Measurements from ENCODE around the gene C20orf204. TPM values are rescaled to one million over a fixed set of nuclear protein-coding genes. Genes with fewer than 3 reads are reported as not detected.

C20orf204 gene
- total RNA-seq, 2 donors from 2014 or later = 0.81 to 3.2 TPM

DNA sequence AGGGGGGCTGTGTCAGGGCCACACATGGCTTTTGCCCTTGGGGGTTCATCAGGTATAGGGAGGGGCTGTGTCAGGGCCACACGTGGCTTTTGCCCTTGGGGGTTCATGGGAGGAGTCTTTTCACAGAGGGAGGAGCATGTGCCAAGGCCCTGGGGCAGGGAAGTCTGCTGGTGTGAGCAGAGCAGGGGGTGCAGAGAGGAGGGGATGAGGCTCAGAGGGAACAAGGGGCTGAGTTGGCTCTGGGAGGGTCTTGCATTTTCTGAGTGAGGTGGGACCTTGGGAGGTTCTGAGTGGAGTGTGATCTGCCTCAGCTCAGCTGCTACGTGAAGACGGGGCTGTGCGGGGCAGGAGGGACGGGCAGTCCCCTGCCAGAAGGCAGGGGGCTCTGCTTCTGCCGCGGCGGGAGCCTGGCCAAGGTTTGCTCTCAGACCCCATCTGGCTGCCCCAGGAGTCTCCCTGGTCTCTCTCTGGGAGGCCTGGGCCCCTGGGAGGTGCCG lies 19.5 kb downstream of the C20orf204 start:
- Histone ChIP-seq H3K27me3 (replicated peaks; ENCODE audit: insufficient read depth) (no peaks in the 10 kb centered on the region), H3K27ac (peak overlapping the region in 1 of 2 donors; percentile 21), H3K4me1 (ENCODE audit: control insufficient read depth in 1 of 2, low read depth in 2 of 2) (no peaks in the 10 kb centered on the region), H3K36me3 (no peaks in the 10 kb centered on the region), H3K9me3 (no peaks in the 10 kb centered on the region), H3K4me3 (no peak overlapping the region)
- DNase-seq (ENCODE audit: low spot score) (no peak), ATAC-seq (ENCODE audit: insufficient number of reproducible peaks, low FRiP score, low read depth) (no peak)
- TF ChIP-seq, protein P1, sequence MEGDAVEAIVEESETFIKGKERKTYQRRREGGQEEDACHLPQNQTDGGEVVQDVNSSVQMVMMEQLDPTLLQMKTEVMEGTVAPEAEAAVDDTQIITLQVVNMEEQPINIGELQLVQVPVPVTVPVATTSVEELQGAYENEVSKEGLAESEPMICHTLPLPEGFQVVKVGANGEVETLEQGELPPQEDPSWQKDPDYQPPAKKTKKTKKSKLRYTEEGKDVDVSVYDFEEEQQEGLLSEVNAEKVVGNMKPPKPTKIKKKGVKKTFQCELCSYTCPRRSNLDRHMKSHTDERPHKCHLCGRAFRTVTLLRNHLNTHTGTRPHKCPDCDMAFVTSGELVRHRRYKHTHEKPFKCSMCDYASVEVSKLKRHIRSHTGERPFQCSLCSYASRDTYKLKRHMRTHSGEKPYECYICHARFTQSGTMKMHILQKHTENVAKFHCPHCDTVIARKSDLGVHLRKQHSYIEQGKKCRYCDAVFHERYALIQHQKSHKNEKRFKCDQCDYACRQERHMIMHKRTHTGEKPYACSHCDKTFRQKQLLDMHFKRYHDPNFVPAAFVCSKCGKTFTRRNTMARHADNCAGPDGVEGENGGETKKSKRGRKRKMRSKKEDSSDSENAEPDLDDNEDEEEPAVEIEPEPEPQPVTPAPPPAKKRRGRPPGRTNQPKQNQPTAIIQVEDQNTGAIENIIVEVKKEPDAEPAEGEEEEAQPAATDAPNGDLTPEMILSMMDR (IDR thresholded peaks at IDR 0.05) = no peak

DNA sequence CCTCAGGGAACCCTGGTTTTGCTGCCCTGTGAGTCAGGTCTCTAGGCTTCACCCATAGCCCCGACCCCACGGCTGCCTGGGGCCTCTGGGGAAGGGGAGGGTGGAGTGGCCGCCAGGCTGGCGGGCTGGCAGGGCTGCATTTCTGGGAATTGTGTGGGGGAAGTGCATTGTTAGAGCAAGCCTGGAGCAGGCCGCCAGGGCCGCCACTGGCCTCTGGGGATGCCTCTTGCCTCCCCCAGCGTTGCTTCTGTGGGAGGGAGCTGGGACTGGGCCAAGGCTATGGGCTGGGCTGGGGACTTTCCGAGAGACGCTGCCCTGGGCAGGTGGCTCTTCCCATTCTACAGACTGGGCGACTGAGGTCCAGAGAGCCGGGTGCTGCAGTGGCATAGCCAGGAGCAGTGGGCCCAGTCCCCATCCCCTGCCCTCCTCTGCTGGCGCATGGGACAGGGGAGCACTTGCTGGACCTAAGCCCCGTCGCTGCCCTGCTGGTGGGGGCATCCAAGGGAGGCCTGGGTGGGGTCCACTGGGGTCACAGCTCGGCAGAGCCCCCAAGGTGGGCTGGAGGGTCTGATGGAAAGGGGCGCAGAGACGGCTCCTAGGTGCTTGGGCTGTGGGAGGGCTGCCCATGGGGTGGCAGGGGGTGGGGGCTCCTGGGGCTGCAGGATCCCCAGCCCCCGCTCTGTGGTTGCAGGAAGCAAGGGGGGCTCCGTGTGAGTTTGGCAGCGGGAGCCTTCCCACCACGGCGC lies 20.1 kb downstream of the C20orf204 start:
- H3K36me3 ChIP-seq = no peaks in the 10 kb centered on the region
- TF ChIP-seq, protein P1 (IDR thresholded peaks at IDR 0.05) = no peak
- no peak for ATAC-seq (ENCODE audit: insufficient number of reproducible peaks, low FRiP score, low read depth)
- H3K27ac ChIP-seq = no peak overlapping the region
- H3K9me3 ChIP-seq = no peaks in the 10 kb centered on the region
- H3K27me3 ChIP-seq (replicated peaks; ENCODE audit: insufficient read depth) = no peaks in the 10 kb centered on the region
- no peak overlapping the region for H3K4me3 ChIP-seq
- no peak for DNase-seq (ENCODE audit: low spot score)
- no peaks in the 10 kb centered on the region for H3K4me1 ChIP-seq (ENCODE audit: control insufficient read depth in 1 of 2, low read depth in 2 of 2)

DNA sequence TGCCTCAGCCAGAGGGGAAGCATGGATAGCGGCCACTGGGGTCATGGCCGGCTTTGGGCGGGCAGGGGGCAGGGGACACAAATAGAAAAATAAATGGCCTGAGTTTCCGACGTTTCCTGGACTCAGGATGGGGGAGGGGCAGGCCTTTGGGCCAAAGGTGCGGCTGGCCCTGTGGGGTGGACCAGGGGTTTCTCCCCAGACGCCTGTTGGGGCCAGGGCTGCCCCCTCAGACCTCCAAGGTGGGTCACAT lies 20.6 kb downstream of the C20orf204 start:
- Histone ChIP-seq H3K4me1 (ENCODE audit: control insufficient read depth in 1 of 2, low read depth in 2 of 2) (no peaks in the 10 kb centered on the region), H3K27me3 (replicated peaks; ENCODE audit: insufficient read depth) (no peaks in the 10 kb centered on the region), H3K36me3 (no peaks in the 10 kb centered on the region), H3K27ac (no peak overlapping the region), H3K4me3 (no peak overlapping the region), H3K9me3 (no peaks in the 10 kb centered on the region)
- ATAC-seq (ENCODE audit: insufficient number of reproducible peaks, low FRiP score, low read depth) = no peak
- TF ChIP-seq, protein P1 (IDR thresholded peaks at IDR 0.05) = no peak
- no peak for DNase-seq (ENCODE audit: low spot score)

DNA sequence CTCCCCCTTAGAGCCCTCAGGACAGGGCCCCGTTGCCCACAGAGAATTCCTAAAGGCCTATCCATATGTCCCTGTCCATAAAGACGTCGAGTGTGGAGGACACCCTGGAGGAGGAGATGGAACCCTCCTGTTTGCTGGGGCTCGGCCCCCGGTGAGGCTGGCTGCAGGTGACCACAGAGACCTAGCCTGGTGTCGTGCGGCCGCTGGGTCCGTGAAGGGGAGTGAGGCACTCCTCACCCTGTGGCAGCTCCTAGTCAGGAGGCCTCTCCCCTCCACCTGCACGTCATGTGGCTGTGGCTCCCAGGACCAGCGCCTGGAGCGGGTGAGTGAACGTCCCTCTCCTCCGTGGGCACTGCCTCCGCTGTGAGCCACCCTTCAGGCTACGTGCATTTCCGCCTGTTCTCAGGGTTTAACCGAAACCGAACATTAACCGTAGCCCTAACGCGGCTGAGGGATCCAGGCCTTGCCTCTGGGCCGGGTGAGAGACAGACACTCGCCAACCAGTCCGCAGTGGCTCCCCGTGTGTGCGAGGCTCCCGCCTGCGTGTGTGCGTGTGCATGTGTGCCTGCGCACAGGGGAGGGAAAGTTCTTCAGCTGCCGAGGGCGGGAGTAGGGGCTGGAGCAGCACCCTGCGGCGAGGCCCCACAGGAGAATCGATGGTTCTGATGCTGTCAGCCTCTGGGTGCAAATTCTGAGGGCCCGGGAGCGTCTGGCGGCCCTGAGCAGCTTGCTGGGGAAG lies 21.1 kb downstream of the C20orf204 start:
- ATAC-seq (ENCODE audit: insufficient number of reproducible peaks, low FRiP score, low read depth) = no peak
- no peak for DNase-seq (ENCODE audit: low spot score)
- H3K27ac ChIP-seq = no peak overlapping the region
- no peaks in the 10 kb centered on the region for H3K27me3 ChIP-seq (replicated peaks; ENCODE audit: insufficient read depth)
- peaks cover 0 to under 1% of the 10 kb centered on the region in 2 donors for H3K4me1 ChIP-seq (ENCODE audit: control insufficient read depth in 1 of 2, low read depth in 2 of 2)
- H3K4me3 ChIP-seq = peak overlapping the region; percentile 21
- no peaks in the 10 kb centered on the region for H3K9me3 ChIP-seq
- TF ChIP-seq, protein P1 (IDR thresholded peaks at IDR 0.05) = no peak
- no peaks in the 10 kb centered on the region for H3K36me3 ChIP-seq

DNA sequence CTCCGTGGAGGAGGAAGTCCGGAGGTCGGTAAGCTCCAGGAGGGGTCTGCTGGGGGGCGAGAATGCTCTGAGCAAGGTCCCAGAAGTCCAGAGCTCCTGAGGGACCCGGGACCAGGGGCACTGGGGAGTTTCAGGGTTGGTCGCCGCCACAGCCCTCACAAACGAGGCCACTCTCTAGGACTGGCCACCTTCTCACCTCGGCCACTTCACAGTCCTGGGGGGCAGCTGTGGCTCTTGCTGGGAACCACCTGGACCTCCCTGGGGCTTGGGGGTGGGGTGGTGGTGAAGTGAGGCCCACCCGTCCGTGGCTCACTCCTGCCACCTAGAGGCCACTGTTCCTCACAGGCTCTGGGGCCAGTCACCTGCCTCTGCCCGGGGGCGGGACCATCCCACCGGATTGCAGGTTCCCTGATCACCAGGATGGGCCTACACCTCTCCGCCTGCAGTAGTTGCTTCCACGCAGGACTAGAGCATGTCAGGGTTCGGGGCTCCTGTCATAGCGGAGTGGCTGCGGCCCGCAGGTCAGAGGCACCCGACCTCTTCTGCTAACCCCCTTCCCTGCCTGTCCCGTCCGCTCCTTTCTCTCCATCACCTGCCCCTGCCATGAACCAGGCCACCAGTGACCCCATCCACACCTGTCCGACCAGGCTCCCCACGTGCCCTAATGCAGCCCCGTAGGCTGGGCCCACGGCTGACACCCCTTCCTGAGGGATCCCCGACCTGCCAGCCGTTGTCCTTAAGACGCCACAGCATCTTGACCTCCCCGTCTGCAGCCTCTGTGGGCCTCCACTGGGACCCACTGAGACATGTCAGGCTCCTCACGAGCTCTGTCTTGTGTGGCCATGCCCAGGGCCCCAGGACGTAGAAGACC lies 21.9 kb downstream of the C20orf204 start:
- no peak for DNase-seq (ENCODE audit: low spot score)
- Histone ChIP-seq H3K27ac (no peak overlapping the region), H3K4me1 (ENCODE audit: control insufficient read depth in 1 of 2, low read depth in 2 of 2) (peaks cover 4 to 7% of the 10 kb centered on the region in 2 donors), H3K36me3 (no peaks in the 10 kb centered on the region), H3K4me3 (peak overlapping the region; percentile 21), H3K9me3 (no peaks in the 10 kb centered on the region), H3K27me3 (replicated peaks; ENCODE audit: insufficient read depth) (no peaks in the 10 kb centered on the region)
- TF ChIP-seq, protein P1 (IDR thresholded peaks at IDR 0.05) = peak; percentile 67
- no peak for ATAC-seq (ENCODE audit: insufficient number of reproducible peaks, low FRiP score, low read depth)

All from thoracic aorta (tissue), 2 donors.